ENCODE results near the gene SASH1.
A peak's percentile ranks its signal among the peaks of the same experiment; 100 is the strongest.

The SASH1 gene

DNA sequence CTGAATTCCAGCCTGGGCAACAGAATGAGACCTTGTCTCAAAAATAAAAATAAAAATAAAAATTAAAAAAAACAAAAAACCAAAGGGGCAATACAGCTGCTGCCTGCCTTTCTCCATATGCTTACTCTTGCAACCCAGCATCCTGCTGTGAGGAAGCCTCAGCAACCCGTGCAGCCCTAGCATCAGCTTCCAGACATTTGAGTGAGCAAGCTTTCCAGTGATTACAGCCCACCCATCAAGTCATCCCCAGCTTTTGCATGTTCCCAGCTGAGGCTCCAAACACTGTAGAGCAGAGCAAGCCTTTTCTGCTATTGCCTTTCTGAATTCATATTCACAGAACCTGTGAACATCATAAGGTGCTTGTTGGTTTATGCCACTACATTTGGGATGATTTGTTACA, 93.8 kb downstream of the SASH1 start:
- DNase-seq (ENCODE audit: low read depth) = no peak

DNA sequence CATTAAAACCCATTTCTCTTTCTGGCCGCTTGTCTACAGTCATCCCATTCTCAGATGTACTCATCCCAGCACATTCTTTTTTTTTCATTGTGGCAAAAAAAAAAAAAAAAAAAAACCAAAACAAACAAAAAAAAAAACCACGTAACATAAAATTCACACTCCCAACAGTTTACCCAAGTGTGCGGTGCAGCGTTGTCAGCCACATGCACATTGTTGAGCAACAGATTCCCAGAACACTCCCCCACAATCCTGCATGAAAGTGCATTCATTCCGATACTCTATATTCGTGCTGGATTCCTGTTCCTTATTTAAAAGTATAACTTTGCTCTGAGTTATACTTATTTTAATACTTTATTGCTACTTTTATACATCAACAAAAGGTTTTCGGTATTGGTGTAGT, 96.0 kb downstream of the SASH1 start:
- no peak for DNase-seq (ENCODE audit: low read depth)

DNA sequence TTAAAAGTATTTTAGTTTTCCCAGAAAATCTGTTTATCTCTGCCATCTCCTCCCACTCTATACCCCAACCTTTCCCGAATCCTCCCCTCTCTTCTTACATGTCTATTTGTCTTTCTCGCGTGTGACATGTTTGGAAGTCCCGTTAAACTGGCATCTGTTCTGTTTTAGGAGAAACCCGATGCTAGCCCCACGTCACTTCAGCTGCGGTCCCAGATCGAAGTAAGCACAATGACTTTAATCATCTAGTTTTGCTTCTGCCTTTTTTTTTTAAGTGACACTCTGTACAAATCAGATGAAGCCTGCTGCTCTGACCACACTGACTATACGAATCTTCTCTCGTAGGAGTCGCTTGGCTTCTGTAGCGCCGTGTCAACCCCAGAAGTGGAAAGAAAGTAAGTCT, 97.4 kb downstream of the SASH1 start:
- no peak for DNase-seq (ENCODE audit: low read depth)

DNA sequence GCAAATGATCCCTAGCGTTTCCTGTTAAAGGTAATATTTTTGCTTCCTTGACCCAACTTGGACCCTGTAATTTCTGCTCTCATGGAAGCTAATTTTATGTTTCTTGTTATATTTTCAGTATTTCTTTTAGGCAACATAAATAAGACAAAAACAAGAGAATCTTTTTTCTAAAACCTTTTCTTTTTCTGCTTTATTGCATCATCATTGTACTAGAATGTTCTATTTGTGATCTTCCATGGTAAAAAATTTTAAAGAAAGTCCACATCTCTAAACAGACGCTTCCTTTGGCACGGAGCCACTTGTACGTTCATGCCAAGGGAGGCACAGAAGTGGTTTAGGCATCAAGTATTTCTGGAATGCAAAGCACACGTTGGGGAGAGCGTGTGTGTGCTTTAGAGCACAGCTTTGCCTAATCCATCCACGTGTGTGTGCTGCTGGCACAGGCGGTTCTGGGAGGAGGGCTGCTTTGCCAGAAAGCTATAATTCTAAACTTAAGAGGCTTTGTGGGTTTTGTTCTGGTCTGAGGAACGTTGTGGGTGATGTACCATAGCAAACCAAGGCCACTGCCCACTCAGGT, 98.3 kb downstream of the SASH1 start:
- peak; percentile 96 for DNase-seq (ENCODE audit: low read depth)

DNA sequence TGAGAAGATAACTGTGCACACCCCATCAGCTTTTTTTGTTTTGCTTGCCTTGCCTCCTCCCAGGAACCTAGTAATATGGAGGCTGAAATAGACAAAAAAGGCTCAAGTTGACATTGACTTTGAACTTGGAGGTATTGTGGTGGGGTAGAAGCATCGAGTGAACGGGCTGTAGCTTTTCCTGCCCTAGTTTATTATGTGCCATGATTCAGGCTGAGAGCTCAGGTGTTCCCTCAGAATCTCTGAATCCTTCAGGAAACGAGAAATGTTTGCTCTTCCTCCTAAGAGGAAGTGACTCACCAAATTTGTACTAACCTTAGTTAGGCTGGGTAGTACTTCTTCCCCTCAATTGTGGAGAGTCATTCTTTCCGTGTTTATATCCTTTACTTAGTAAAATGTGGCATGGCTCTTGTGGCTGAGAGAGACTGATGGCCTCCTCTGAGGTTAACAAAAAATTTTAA, 98.8 kb downstream of the SASH1 start:
- DNase-seq (ENCODE audit: low read depth) = peak; percentile 73

DNA sequence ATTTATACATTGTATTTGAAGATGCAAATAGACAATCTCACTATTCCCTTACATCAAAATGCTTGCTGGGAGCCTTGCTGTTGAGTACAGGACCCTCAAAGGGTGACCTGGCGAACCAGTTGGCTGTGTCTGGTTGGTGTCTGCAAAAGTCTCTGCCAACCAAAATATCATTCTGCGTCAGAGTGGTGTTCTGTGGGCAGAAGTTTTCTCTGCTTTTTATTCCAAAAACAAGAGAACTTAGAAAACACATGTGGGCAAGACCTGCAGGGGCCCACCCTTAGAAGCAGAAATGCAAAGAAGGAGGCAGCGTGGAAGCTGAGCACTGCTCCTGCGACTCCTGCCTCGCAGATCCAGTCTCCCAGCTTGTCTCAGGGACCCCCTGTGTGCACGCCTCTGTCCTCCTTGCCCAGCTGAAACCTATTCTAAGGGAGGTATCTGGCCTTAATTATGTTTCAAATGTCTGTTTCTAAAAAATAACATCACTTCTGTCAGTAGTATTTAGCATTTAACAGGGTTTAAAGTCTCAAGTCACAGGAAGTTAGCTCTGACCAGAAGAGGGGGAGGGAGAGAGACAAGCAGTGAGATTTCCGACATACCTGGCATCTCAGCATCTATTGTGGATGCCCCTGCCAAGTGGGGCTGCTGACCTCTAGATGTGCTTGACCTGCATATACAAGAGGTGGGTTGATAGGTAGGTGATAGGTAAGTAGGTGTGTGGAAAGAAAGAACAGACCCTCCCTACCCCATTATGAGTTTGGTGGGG, 101.3 kb downstream of the SASH1 start:
- DNase-seq (ENCODE audit: low read depth) = no peak

DNA sequence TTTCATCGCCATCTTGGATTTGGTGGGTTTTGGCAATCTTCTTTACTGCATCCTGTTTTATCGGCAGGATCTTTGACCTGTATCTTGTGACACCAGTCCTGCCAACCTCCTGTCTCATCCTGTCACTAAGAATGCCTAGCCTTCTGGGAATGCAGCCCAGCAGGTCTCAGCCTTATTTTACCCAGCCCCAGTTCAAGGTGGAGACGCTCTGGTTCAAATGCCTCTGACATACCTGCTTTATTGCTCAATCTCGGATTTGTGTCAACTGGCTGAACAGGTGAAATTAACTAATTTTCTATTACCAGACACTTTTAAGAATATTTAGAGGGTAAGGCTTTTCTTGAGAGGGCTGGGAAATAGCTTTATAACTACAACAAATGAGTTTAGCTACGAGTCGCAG, 102.5 kb downstream of the SASH1 start:
- DNase-seq (ENCODE audit: low read depth) = no peak

DNA sequence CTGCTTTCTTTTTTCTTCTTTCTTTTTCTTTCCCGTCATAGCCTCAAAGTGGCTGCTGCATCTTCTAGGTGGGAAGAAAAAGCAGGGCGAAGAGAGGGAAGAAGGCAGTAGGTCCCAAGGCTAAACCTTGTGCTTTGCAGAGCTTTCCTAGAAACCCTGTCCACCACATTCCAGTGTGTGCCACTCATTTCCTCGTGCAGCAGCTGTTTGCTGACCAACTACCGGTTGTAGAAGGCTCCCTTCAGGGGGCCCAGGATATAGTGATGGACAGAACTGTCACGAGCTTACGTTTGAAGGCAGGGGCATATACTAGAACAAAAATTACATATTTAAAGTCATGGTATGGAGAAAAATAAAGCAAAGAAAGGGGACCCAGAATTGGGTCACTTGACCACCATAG, 103.0 kb downstream of the SASH1 start:
- peak; percentile 74 for DNase-seq (ENCODE audit: low read depth)

DNA sequence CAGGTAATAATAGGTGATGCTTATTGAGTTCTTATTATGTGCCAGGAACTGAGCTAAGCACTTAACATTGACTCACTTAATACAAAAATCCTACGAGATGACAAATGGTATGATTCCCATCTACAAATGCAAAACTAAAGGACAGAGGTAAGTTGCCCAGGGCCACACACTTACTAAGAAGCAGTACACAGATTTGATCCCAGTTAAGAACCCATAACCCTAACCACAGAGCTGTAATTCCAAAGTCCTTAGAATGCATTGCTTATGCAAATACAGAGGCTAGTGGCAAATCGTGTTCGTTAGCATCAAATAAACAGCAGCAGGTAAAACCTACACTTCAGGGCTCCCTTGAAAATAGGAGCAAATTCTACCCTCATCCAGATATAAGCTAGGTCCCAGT, 104.0 kb downstream of the SASH1 start:
- DNase-seq (ENCODE audit: low read depth) = no peak

DNA sequence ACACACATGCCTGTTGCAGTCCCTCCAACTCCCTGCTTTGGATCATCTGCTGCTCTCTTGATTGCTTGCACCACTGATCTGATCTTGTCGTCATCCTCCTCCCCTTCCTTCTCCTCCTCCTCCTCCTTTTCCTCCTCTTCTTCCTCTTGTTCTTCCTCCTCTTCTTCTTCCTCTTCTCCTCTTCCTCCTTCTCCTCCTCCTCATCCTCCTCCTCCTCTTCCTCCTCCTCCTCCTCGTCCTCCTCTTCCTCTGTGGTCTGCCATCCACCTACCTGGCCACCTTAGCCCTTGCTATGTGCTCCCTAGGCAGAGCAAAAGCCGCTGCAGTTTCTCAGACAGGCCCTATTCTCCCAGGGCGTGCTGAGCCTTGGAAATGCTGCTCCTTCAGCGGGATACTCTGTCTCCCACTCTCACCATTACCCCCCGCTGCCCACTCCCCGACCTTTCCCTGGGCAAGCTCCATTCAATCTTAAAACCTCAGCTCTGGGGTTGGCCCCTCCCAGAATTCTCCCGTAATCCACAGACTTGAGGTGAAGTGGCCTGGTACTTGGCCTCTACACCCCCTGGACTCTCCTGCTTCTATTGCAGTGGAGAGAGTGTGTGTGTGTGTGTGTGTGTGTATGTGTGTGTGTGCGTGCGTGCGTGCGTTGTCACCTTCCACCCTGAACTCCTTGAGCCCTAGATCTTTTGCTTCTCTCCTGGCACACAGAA, 105.0 kb downstream of the SASH1 start:
- DNase-seq (ENCODE audit: low read depth) = no peak

DNA sequence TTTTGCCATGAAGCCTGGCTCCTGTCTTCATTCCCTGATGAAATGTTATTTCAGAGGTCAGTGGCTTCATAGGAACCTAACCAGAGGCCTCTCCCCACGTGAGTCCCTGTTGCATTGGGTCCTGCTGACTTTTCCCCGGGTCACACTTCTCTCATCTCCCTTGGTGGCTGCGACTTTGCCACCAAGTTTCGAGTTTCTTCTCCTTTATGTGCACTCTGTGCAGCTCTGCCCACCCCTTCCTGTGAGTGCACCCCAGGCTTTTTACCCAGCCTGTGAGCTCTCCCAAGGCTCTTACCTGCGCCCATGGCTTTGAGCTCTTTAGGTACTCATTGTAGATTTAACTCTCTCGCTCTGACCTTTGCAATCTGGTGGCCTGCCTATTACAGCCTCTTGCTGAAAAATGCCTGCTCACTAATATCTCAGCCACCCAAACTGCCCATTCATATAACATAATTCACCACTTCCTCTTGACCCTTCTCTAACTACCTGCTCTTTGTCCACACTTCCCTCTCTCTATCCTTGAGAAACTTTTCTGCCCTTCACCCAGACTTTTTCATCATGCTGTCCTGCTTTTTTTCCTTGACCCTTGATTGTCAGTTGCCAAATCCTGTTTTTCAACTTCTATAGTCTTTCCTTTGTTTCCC, 105.9 kb downstream of the SASH1 start:
- DNase-seq (ENCODE audit: low read depth) = no peak

DNA sequence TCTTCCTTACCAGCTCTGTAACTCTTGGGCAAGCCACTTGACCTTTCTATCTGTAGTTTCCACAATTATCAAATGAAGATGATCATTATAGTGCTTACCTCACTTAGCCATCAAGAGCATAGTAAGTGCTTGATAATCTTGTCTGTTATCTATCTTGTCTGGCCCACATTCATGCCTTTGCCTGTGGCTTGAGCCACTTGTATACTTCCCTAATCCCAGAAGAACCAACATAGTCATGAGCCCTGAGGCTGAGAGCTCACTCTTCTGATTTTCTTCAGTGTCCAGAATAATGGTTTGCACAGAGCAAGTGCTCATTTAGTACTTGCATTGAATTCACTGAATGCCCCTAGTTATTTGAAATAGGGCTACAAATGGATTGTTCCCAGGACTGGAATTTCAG, 108.2 kb downstream of the SASH1 start:
- no peak for DNase-seq (ENCODE audit: low read depth)

DNA sequence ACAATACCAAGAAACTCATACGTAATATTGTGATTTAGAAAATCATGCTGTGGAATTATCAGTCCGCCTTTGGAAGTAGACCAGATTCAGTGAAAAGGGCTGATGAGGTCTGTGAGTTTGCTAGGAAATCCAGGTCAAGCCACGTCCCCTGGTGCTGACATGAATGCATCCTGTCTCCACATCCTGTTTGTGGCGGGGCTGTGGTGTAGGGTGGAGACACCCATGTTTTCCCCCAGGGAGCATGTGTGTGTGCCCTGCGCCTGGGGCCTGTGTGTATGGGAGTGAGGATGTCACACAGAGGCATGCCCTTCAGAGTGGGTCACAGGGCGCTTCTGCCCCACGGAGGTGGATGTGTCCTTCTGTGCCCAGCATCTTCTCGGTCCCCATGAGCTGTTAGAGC, 109.1 kb downstream of the SASH1 start:
- DNase-seq (ENCODE audit: low read depth) = no peak

DNA sequence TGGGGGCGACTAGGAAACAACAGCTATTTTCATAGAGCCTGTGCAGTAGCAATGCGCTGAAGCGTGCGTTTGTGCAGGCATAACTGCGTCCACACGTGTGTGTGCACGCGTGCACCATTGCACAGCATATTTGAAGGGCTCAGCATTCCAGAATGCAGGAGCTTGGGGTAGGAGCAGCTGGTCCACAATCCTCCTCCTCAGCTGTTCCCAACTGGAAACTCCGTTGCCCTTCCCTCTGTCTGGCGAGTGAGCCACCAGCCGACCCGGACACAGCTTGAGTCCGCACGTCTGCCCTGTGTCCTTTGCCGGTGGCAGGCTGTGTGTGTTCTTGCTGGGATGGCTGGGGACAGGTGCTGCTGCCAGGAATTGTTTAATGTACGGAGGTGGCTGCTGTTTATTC, 110.2 kb downstream of the SASH1 start:
- no peak for DNase-seq (ENCODE audit: low read depth)

DNA sequence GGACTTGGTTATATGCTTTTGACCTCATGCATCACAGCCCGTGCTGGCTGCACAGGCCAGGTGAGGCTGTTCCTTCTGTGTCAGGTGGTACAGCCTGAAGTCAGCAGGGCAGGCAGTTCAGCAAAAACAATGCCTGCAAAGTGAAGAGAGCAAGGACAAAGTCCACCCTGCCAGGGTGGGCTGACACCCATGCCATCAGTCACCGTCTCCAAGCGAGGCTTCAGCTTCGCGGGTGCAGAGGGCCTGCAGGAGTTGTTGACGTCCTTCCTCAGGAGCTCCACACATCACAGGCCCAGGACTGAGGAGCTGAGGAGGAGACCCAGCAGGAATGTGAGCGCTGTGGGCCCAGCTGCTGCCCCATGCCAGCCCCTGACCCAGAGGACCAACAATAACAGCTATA, 111.3 kb downstream of the SASH1 start:
- DNase-seq (ENCODE audit: low read depth) = no peak

DNA sequence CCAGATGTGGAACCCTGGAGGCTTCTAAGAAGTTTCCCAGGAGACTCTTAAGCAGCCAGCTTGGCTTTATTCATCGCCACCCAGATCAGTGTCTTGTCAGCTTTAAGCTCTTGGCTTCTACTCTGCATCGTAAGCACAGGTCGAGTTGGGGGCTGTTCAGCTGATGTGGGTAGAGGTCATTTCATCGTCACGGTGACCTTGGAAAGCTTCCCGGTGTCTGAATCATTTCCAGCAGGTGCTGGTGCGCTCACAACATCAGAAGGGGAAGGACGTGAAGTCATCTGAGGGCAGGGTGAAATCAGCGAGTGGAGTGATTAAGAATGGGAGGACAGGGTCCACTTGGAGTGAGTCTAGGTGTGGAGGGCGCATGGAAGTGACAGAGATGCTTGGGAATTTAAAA, 112.6 kb downstream of the SASH1 start:
- no peak for DNase-seq (ENCODE audit: low read depth)

DNA sequence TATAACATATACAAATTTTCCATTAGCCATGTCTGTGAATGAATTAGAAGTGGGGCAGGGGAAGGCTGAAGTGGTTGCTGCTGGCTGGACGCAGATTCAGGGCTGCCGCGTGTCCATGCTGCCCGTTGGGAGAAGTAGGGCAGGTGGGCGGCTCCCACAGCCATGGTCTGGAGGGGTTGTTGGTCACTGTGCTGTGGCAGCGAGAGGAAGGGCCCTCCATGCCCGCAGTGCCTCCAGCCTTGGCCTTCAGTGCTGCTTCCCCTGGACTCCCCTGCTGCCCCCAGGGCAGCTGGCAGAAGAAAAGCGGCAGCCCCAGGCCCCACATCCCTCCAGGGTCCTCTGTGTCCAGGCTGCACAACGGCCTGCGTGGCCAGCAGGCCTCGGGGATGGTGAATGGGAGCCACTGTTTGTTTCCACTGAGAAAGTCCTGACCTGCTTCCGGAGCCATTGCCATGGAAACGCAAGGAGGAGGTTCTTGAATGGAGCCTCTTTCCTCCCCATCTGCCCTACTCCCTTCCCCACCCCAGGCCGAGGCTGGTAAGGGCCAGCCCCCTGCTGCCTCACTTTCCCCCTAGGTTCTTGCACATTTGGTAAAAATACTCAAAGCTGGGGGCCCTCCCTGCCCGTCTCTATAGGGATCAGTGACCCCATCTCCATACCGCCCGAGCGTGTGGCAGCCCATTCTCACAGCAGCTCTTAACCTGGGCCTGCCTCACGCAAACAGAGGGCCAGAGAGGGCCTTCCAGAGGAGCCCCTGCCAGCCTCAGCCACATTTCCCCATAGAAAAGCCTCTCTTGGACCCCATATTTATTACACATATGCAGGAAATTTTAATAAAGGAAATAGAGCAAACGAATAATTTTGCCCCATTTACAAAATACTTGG, 113.3 kb downstream of the SASH1 start:
- no peak for DNase-seq (ENCODE audit: low read depth)

DNA sequence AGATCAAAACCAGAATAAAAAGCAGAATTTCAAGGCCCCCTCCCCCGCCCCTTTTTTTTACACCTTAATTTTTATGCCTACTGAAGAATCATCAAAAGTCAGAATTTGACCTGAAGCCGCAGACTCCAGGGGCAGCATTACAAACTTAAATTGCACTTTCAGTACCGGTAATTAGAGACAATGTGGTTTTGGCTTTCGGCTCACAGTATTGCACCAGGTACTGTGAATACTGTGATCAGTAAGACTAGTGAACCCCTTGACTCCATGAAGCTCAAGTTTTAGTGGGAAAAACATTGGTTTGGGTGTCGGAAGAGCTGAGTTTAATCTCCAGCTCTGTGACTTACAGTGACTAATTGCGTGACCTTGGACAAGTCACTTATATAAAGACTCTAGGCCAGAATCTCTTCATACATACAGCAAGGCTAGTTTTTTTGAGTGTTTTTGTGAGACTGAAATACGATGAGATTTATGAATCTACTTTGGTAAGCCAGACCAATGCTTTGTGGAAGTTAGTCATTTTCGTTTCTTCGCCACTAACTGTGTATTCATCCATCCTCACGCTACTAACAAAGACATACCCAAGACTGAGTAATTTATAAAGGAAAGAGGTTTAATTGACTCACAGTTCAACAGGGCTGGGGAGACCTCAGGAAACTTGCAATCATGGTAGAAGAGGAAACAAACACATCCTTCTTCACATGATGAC, 114.7 kb downstream of the SASH1 start:
- DNase-seq (ENCODE audit: low read depth) = no peak

DNA sequence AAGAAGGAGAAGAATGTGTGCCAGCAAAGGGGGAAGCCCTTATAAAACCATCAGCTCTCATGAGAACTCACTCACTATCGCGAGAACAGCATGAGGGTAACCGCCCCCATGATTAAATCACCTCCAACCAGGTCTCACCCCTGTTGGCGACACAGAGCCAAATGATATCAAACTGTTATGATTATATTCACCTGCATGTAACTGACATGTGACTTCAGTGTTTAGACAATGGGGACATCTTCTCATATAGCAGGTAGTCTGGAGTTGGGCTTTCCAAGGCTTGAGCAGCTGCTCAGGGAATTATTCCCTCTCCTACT, 115.2 kb downstream of the SASH1 start:
- no peak for DNase-seq (ENCODE audit: low read depth)

DNA sequence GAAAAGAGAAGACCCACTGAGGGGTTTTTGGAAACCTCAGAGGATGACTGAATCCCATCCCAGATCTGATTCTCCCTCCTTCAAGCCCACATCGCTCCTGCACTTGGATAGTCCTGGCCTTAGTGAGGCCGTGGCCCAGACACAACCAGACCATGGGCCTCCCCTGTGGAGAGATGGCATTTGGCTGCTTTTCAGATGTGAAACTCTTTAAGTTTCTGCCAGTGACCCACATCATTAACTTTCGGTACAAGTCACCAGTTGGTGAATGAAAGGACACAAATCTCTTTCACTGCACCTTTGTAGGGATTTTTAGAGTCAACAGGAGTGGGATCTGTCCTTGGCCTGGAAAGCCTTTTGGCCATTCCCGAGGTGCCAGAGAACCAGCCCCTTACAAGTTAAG, 116.6 kb downstream of the SASH1 start:
- DNase-seq (ENCODE audit: low read depth) = no peak

DNA sequence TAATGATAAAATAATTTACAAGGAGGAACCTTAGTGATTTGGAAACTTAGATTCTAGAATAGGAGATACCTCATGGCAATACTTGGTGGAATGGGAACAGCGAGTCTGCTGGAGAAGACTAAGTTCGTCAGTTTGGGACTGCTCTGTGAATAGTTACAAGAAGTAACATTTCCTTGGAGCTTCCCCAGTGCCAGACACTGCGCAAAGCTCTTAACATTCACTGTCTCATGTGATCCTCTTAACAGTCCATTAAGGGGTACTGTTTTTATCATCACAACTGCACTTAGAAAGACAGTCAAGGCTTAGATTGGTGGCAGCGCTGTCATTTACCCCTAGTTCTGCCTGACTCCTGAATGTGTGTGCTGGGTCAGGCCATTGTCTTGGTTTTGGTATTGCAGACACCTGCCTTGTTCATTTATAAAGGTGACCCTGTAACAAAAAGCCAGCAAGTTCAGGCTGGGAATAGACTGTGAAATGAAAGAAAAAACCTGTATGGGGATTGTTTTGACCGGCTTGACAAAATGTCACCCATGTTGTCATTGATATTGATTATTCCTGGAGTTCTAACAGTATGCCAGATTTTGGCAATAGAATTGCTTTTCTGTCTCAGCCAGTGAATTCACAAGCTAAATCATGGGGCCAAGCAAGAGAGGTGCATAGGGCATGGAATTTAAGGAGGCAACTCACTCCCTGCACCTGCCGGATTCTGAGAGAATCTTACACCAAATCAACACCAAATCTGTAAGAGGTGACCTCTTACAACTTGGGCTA, 118.4 kb downstream of the SASH1 start:
- no peak for DNase-seq (ENCODE audit: low read depth)

All from HS-27A (cell line).